ENCODE results near the gene C11orf21. TPM values are rescaled to one million over a fixed set of nuclear protein-coding genes. Genes with fewer than 3 reads are reported as not detected.

Gene C11orf21
- total RNA-seq = 1.3 and 1.8 TPM in 2 replicates
- 1.5 and 1.8 TPM in 2 replicates for polyA plus RNA-seq

GRCh38 chr11:2301631-2302305 lies at the start of gene C11orf21, which contains the start of gene TSPAN32:
Gene C11orf21 (minus strand): TSS chr11:2301918. CDS start chr11:2301808, 110 bp downstream.
Gene TSPAN32 (plus strand): TSS chr11:2302013. CDS start chr11:2302150, 137 bp downstream.
- H3K9me3 ChIP-seq (ENCODE audit: low read depth) = no peaks in the 10 kb centered on the region
- H3K27ac ChIP-seq = peak within 1 kb of the TSS; percentile 91
- no peaks in the 10 kb centered on the region for H3K27me3 ChIP-seq
- H3K36me3 ChIP-seq = no peaks in the 10 kb centered on the region
- TF ChIP-seq, protein P1, sequence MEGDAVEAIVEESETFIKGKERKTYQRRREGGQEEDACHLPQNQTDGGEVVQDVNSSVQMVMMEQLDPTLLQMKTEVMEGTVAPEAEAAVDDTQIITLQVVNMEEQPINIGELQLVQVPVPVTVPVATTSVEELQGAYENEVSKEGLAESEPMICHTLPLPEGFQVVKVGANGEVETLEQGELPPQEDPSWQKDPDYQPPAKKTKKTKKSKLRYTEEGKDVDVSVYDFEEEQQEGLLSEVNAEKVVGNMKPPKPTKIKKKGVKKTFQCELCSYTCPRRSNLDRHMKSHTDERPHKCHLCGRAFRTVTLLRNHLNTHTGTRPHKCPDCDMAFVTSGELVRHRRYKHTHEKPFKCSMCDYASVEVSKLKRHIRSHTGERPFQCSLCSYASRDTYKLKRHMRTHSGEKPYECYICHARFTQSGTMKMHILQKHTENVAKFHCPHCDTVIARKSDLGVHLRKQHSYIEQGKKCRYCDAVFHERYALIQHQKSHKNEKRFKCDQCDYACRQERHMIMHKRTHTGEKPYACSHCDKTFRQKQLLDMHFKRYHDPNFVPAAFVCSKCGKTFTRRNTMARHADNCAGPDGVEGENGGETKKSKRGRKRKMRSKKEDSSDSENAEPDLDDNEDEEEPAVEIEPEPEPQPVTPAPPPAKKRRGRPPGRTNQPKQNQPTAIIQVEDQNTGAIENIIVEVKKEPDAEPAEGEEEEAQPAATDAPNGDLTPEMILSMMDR (IDR thresholded peaks at IDR 0.05; ENCODE audit: low read depth, low read length) = no peak
- DNase-seq (ENCODE audit: low read depth in 1 of 2, low spot score in 1 of 2) = peak; percentile 49 to 77
- H3K4me1 ChIP-seq (ENCODE audit: low read depth) = peaks cover 66% of the 10 kb centered on the region
- H3K4me3 ChIP-seq = no peak within 1 kb of the TSS

- no peaks in the 10 kb centered on the region for H3K9me3 ChIP-seq (ENCODE audit: low read depth)
- no peak overlapping the region for H3K27ac ChIP-seq
- H3K4me1 ChIP-seq (ENCODE audit: low read depth) = no peaks in the 10 kb centered on the region
- peak in 1 of 2 donors; percentile 25 for DNase-seq (ENCODE audit: low read depth in 1 of 2, low spot score in 1 of 2)
- TF ChIP-seq, protein P1 (IDR thresholded peaks at IDR 0.05; ENCODE audit: low read depth, low read length) = no peak
- H3K36me3 ChIP-seq = no peaks in the 10 kb centered on the region
- no peaks in the 10 kb centered on the region for H3K27me3 ChIP-seq
- no peak overlapping the region for H3K4me3 ChIP-seq
These were observed 47.3 kb upstream of the C11orf21 start for GRCh38 chr11:2348986-2349385.

GRCh38 chr11:2347308-2347830 lies 45.7 kb upstream of the C11orf21 start:
- Histone ChIP-seq H3K4me3 (no peak overlapping the region), H3K9me3 (ENCODE audit: low read depth) (no peaks in the 10 kb centered on the region), H3K4me1 (ENCODE audit: low read depth) (no peaks in the 10 kb centered on the region), H3K27ac (no peak overlapping the region), H3K27me3 (no peaks in the 10 kb centered on the region), H3K36me3 (no peaks in the 10 kb centered on the region)
- DNase-seq (ENCODE audit: low read depth in 1 of 2, low spot score in 1 of 2) = no peak
- TF ChIP-seq, protein P1 (IDR thresholded peaks at IDR 0.05; ENCODE audit: low read depth, low read length) = no peak

GRCh38 chr11:2346586-2347307 lies 45.0 kb upstream of the C11orf21 start:
- TF ChIP-seq, protein P1 (IDR thresholded peaks at IDR 0.05; ENCODE audit: low read depth, low read length) = no peak

DNA sequence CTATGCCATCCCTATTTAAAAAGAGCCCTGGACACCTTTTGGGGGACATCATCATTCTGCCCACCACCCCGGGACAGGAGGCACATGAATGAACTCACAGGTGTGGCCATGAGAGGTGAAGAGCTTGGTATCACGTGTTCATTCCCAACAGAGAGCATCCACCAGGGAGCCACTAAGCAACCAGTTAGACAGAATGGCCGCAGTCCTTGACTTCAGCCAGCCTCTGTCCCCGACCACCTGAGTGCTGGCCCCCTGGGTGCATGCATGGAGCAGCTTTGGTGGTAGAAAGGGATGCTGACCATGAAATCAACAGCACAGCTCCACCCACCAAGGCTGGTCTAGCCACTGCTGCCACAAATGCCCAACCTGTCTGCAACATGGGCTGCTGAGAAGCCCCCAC lies 44.3 kb upstream of the C11orf21 start:
- Histone ChIP-seq H3K9me3 (ENCODE audit: low read depth) (no peaks in the 10 kb centered on the region), H3K27me3 (no peaks in the 10 kb centered on the region), H3K4me3 (no peak overlapping the region), H3K27ac (no peak overlapping the region), H3K4me1 (ENCODE audit: low read depth) (no peaks in the 10 kb centered on the region), H3K36me3 (no peaks in the 10 kb centered on the region)
- DNase-seq (ENCODE audit: low read depth in 1 of 2, low spot score in 1 of 2) = no peak
- TF ChIP-seq, protein P1 (IDR thresholded peaks at IDR 0.05; ENCODE audit: low read depth, low read length) = no peak

More at GRCh38 chr11:2346586-2347307, 45.0 kb upstream of the C11orf21 start:
- Histone ChIP-seq H3K4me3 (no peak overlapping the region), H3K4me1 (ENCODE audit: low read depth) (no peaks in the 10 kb centered on the region), H3K27ac (no peak overlapping the region), H3K9me3 (ENCODE audit: low read depth) (no peaks in the 10 kb centered on the region), H3K27me3 (no peaks in the 10 kb centered on the region), H3K36me3 (no peaks in the 10 kb centered on the region)
- DNase-seq (ENCODE audit: low read depth in 1 of 2, low spot score in 1 of 2) = no peak
